Measurements from ENCODE around the gene TRIP12.

DNA sequence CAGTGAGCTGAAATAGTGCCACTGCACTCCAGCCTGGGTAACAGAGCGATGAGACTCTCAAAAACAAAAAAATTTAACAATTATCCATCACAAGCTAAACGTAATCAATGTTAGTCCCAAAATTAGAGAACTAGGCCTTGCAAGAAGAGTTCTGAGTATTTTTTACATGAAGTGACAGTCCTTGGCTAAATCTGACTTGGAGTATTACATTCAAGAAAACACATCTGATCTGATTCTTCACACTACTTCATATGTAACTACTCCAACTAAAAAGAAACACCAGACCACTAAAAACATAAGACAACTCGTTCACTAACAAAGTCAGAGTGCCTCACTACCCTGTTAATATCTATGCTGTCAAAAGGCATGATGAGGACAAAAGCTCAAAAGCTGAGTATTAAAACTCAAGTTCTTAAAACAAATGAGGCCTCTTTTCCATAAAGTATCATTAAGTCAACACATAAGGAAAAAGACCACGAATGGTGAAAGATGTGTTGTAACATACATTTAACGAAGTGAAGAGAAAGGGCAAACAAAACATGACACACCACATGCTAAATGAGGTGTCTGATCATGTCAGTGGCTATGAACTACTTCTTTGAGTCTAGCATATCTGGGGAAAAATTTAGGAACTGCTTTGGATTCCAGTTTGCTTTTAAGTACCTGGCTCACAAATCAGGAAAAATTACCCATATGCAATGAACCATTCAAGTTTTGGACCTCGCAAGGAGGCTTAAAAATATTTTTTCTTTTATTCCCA is 42.4 kb downstream of the TRIP12 start:
- TF ChIP-seq, protein P1, sequence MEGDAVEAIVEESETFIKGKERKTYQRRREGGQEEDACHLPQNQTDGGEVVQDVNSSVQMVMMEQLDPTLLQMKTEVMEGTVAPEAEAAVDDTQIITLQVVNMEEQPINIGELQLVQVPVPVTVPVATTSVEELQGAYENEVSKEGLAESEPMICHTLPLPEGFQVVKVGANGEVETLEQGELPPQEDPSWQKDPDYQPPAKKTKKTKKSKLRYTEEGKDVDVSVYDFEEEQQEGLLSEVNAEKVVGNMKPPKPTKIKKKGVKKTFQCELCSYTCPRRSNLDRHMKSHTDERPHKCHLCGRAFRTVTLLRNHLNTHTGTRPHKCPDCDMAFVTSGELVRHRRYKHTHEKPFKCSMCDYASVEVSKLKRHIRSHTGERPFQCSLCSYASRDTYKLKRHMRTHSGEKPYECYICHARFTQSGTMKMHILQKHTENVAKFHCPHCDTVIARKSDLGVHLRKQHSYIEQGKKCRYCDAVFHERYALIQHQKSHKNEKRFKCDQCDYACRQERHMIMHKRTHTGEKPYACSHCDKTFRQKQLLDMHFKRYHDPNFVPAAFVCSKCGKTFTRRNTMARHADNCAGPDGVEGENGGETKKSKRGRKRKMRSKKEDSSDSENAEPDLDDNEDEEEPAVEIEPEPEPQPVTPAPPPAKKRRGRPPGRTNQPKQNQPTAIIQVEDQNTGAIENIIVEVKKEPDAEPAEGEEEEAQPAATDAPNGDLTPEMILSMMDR (IDR thresholded peaks at IDR 0.05): no peak
- TF ChIP-seq POLR2A (IDR thresholded peaks at IDR 0.05): no peak
